Measurements from ENCODE around the gene HOXC6. TPM values are rescaled to one million over a fixed set of nuclear protein-coding genes. Genes with fewer than 3 reads are reported as not detected.
A peak's percentile ranks its signal among the peaks of the same experiment; 100 is the strongest.

HOXC6 gene
- total RNA-seq, 1 experiment from 2014 or later = not detected

DNA sequence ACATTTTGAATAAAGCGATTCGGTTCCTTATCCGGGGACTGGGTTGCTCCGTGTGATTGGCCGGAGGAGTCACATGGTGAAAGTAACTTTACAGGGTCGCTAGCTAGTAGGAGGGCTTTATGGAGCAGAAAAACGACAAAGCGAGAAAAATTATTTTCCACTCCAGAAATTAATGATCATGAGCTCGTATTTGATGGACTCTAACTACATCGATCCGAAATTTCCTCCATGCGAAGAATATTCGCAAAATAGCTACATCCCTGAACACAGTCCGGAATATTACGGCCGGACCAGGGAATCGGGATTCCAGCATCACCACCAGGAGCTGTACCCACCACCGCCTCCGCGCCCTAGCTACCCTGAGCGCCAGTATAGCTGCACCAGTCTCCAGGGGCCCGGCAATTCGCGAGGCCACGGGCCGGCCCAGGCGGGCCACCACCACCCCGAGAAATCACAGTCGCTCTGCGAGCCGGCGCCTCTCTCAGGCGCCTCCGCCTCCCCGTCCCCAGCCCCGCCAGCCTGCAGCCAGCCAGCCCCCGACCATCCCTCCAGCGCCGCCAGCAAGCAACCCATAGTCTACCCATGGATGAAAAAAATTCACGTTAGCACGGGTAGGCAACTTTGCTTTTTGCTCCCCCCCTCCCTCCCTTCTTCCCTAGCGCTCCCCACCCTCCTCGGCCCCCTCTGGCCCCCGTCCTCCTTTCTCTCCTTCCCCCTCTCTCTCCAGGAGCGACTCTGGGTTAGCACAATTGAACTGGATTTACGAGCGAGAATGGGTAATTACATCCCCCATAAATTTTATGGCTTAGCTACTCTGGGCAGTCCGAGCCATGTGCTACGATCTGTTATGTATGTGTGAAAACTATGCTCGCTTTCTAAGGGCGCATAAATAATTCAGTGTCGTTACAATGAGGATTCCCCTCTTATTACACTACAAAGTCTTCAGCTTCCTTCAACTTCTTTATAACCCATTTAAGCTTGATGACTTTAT is 25.8 kb downstream of the HOXC6 start, which contains the start of gene HOXC4:
HOXC4 (plus strand) TSS at position 85 of the 991 bp plus-strand sequence; CDS start at position 173, 88 bp downstream.
- CTCF ChIA-PET = interaction anchor here (0.5 to 3.0 kb wide), 12 partner anchors 20 to 297 kb away, joined by 3 to 24 read pairs (median 6); partner anchors contain the start of genes HOXC5 and SMUG1
- peak; percentile 29 for ATAC-seq
- no peaks in the 10 kb centered on the region for H3K9me3 Mint-ChIP-seq
- peaks cover 100% of the 10 kb centered on the region for H3K27me3 Mint-ChIP-seq (ENCODE audit: low read depth)
- H3K27ac Mint-ChIP-seq = no peak within 1 kb of the TSS
- peaks cover 63% of the 10 kb centered on the region for H3K4me1 Mint-ChIP-seq
- peak within 1 kb of the TSS; percentile 64 for H3K4me3 Mint-ChIP-seq
- POLR2A ChIA-PET = interaction anchor here (0.6 to 1.1 kb wide), 5 partner anchors 21 to 62 kb away, joined by 3 to 5 read pairs (median 3); no protein-coding TSS in a partner anchor
- peak; percentile 38 for DNase-seq (ENCODE audit: low spot score)
- H3K36me3 Mint-ChIP-seq = no peaks in the 10 kb centered on the region
- TF ChIP-seq MYBL2 (CRISPR knock-in tag; IDR thresholded peaks at IDR 0.05) = no peak
- TF ChIP-seq, protein P1, sequence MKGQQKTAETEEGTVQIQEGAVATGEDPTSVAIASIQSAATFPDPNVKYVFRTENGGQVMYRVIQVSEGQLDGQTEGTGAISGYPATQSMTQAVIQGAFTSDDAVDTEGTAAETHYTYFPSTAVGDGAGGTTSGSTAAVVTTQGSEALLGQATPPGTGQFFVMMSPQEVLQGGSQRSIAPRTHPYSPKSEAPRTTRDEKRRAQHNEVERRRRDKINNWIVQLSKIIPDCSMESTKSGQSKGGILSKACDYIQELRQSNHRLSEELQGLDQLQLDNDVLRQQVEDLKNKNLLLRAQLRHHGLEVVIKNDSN (CRISPR knock-in tag; IDR thresholded peaks at IDR 0.05) = peak; percentile 48; the same call in 1 of the 2 replicates
- TF ChIP-seq, protein P2, sequence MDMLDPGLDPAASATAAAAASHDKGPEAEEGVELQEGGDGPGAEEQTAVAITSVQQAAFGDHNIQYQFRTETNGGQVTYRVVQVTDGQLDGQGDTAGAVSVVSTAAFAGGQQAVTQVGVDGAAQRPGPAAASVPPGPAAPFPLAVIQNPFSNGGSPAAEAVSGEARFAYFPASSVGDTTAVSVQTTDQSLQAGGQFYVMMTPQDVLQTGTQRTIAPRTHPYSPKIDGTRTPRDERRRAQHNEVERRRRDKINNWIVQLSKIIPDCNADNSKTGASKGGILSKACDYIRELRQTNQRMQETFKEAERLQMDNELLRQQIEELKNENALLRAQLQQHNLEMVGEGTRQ (CRISPR knock-in tag; IDR thresholded peaks at IDR 0.05) = peak; percentile 68

DNA sequence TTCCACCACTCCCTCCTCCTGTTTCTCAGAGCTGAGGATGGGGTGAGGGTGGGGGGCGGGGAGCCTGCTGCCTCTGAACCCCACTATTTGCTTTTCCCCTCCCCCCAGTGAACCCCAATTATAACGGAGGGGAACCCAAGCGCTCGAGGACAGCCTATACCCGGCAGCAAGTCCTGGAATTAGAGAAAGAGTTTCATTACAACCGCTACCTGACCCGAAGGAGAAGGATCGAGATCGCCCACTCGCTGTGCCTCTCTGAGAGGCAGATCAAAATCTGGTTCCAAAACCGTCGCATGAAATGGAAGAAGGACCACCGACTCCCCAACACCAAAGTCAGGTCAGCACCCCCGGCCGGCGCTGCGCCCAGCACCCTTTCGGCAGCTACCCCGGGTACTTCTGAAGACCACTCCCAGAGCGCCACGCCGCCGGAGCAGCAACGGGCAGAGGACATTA is 26.5 kb downstream of the HOXC6 start:
- H3K4me3 Mint-ChIP-seq = peak overlapping the region; percentile 63
- peaks cover 69% of the 10 kb centered on the region for H3K4me1 Mint-ChIP-seq
- ChIA-PET POLR2A (interaction anchor here (0.6 kb wide), 1 partner anchor 30 kb away, joined by 3 read pairs; no protein-coding TSS in a partner anchor), CTCF (interaction anchor here (1.4 kb wide), 1 partner anchor 53 kb away, joined by 3 read pairs; no protein-coding TSS in a partner anchor)
- H3K27ac Mint-ChIP-seq = no peak overlapping the region
- TF ChIP-seq RORB (CRISPR knock-in tag; IDR thresholded peaks at IDR 0.05) (no peak), ZNF121 (CRISPR knock-in tag; IDR thresholded peaks at IDR 0.05) (no peak), MYBL2 (CRISPR knock-in tag; IDR thresholded peaks at IDR 0.05) (no peak), NR1H2 (CRISPR knock-in tag; IDR thresholded peaks at IDR 0.05) (no peak), ZNF423 (CRISPR knock-in tag; IDR thresholded peaks at IDR 0.05) (no peak), ZNF671 (CRISPR knock-in tag; IDR thresholded peaks at IDR 0.05) (no peak), TEAD1 (CRISPR knock-in tag; IDR thresholded peaks at IDR 0.05) (no peak)
- TF ChIP-seq, protein P3, sequence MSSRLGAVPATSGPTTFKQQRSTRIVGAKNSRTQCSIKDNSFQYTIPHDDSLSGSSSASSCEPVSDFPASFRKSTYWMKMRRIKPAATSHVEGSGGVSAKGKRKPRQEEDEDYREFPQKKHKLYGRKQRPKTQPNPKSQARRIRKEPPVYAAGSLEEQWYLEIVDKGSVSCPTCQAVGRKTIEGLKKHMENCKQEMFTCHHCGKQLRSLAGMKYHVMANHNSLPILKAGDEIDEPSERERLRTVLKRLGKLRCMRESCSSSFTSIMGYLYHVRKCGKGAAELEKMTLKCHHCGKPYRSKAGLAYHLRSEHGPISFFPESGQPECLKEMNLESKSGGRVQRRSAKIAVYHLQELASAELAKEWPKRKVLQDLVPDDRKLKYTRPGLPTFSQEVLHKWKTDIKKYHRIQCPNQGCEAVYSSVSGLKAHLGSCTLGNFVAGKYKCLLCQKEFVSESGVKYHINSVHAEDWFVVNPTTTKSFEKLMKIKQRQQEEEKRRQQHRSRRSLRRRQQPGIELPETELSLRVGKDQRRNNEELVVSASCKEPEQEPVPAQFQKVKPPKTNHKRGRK (CRISPR knock-in tag; IDR thresholded peaks at IDR 0.05; ENCODE audit: borderline replicate concordance) = no peak
- TF ChIP-seq, protein P4, sequence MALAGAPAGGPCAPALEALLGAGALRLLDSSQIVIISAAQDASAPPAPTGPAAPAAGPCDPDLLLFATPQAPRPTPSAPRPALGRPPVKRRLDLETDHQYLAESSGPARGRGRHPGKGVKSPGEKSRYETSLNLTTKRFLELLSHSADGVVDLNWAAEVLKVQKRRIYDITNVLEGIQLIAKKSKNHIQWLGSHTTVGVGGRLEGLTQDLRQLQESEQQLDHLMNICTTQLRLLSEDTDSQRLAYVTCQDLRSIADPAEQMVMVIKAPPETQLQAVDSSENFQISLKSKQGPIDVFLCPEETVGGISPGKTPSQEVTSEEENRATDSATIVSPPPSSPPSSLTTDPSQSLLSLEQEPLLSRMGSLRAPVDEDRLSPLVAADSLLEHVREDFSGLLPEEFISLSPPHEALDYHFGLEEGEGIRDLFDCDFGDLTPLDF (CRISPR knock-in tag; IDR thresholded peaks at IDR 0.05) = no peak
- TF ChIP-seq, protein P5, sequence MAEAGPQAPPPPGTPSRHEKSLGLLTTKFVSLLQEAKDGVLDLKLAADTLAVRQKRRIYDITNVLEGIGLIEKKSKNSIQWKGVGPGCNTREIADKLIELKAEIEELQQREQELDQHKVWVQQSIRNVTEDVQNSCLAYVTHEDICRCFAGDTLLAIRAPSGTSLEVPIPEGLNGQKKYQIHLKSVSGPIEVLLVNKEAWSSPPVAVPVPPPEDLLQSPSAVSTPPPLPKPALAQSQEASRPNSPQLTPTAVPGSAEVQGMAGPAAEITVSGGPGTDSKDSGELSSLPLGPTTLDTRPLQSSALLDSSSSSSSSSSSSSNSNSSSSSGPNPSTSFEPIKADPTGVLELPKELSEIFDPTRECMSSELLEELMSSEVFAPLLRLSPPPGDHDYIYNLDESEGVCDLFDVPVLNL (CRISPR knock-in tag; IDR thresholded peaks at IDR 0.05; ENCODE audit: borderline replicate concordance, low read depth) = no peak
- TF ChIP-seq, protein P6, sequence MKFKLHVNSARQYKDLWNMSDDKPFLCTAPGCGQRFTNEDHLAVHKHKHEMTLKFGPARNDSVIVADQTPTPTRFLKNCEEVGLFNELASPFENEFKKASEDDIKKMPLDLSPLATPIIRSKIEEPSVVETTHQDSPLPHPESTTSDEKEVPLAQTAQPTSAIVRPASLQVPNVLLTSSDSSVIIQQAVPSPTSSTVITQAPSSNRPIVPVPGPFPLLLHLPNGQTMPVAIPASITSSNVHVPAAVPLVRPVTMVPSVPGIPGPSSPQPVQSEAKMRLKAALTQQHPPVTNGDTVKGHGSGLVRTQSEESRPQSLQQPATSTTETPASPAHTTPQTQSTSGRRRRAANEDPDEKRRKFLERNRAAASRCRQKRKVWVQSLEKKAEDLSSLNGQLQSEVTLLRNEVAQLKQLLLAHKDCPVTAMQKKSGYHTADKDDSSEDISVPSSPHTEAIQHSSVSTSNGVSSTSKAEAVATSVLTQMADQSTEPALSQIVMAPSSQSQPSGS (CRISPR knock-in tag; IDR thresholded peaks at IDR 0.05; ENCODE audit: borderline replicate concordance, low read depth) = no peak
- peaks cover 100% of the 10 kb centered on the region for H3K27me3 Mint-ChIP-seq (ENCODE audit: low read depth)
- no peak for ATAC-seq
- no peak for DNase-seq (ENCODE audit: low spot score)
- no peaks in the 10 kb centered on the region for H3K9me3 Mint-ChIP-seq
- H3K36me3 Mint-ChIP-seq = no peaks in the 10 kb centered on the region

Data from WTC11 (cell line).